DND-41 (cell line): ENCODE measurements around the gene FLRT2.

Experiments used
- EZH2 ChIP-seq: IDR thresholded peaks from 3 replicates; pipeline ENCODE4 v1.6.1; 2012; ENCODE audit warnings: borderline replicate concordance, low read depth, mild to moderate bottlenecking, moderate library complexity, low read length, inconsistent platforms; ENCODE audit not compliant: severe bottlenecking
- TF ChIP-seq, protein P1 (sequence below): IDR thresholded peaks from 2 replicates; pipeline ENCODE4 v1.5.1; 2012; ENCODE audit warnings: borderline replicate concordance, low read length, moderate library complexity, mild to moderate bottlenecking; ENCODE audit not compliant: poor library complexity, severe bottlenecking; ENCODE audit errors: extremely low read depth

DNA sequence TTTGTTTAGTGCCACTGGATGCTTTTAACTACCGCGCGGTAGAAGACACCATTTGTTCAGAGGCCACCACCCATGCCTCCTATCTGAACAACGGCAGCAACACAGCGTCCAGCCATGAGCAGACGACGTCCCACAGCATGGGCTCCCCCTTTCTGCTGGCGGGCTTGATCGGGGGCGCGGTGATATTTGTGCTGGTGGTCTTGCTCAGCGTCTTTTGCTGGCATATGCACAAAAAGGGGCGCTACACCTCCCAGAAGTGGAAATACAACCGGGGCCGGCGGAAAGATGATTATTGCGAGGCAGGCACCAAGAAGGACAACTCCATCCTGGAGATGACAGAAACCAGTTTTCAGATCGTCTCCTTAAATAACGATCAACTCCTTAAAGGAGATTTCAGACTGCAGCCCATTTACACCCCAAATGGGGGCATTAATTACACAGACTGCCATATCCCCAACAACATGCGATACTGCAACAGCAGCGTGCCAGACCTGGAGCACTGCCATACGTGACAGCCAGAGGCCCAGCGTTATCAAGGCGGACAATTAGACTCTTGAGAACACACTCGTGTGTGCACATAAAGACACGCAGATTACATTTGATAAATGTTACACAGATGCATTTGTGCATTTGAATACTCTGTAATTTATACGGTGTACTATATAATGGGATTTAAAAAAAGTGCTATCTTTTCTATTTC, 93.2 kb downstream of the FLRT2 start:
- TF ChIP-seq, protein P1, sequence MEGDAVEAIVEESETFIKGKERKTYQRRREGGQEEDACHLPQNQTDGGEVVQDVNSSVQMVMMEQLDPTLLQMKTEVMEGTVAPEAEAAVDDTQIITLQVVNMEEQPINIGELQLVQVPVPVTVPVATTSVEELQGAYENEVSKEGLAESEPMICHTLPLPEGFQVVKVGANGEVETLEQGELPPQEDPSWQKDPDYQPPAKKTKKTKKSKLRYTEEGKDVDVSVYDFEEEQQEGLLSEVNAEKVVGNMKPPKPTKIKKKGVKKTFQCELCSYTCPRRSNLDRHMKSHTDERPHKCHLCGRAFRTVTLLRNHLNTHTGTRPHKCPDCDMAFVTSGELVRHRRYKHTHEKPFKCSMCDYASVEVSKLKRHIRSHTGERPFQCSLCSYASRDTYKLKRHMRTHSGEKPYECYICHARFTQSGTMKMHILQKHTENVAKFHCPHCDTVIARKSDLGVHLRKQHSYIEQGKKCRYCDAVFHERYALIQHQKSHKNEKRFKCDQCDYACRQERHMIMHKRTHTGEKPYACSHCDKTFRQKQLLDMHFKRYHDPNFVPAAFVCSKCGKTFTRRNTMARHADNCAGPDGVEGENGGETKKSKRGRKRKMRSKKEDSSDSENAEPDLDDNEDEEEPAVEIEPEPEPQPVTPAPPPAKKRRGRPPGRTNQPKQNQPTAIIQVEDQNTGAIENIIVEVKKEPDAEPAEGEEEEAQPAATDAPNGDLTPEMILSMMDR = no peak
- no peak for TF ChIP-seq EZH2
